Measurements from ENCODE around the gene DMTF1. TPM values are rescaled to one million over a fixed set of nuclear protein-coding genes. Genes with fewer than 3 reads are reported as not detected.

DMTF1 gene
- total and polyA plus RNA-seq, 4 experiments from 2014 or later, result 13.2 to 183 (median 101) TPM

DNA sequence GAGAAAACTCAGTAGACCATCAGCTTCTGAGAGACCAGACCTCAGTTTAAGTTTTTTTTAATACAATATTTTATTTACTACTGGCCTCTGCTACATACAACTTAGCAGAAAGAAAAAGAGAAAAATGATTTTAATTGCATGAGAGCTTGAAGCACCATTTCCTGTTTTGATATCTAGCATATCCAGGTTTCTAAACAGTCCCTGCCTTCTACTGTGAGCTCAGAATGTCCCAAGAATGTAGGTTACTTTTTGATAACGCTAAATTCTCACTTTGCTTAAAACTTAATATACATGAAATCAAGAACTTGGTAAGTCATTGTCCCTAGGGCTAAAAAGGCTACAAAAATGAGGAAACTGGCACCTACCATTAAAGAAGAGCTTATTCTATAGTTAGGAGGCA, 60.2 kb downstream of the DMTF1 start:
- intact Hi-C loops (cut with micrococcal nuclease), result loop anchor here (1.0 to 10.0 kb wide), 2 partner anchors 9 to 1002 kb away; no protein-coding TSS in a partner anchor
- peaks cover 91% of the 10 kb centered on the region for H3K4me1 ChIP-seq (ENCODE audit: insufficient read depth, low read length)

GRCh38 chr7:87213252-87213651, 61.0 kb downstream of the DMTF1 start:
- H3K27ac Mint-ChIP-seq, result peak overlapping the region; percentile 67 to 94 (median 93)
- Histone ChIP-seq H3K27me3 (ENCODE audit: insufficient read depth, low read length) (no peaks in the 10 kb centered on the region), H3K27ac (ENCODE audit: low read depth, low read length) (peak overlapping the region; percentile 34), H3K4me3 (ENCODE audit: low read length in 2 of 2) (no peak overlapping the region), H3K9me3 (ENCODE audit: control insufficient read depth in 1 of 2, low read length in 2 of 2) (no peaks in the 10 kb centered on the region), H3K36me3 (ENCODE audit: insufficient read depth, low read length) (no peaks in the 10 kb centered on the region), H3K4me1 (ENCODE audit: insufficient read depth, low read length) (peaks cover 98% of the 10 kb centered on the region)
- no peaks in the 10 kb centered on the region for H3K27me3 Mint-ChIP-seq
- H3K9me3 Mint-ChIP-seq, result peaks cover 0 to 2% (median 0%) of the 10 kb centered on the region in 8 donors
- no peak for DNase-seq
- ChIA-PET POLR2A (ENCODE audit: partially characterized antibody) (interaction anchor here (0.7 to 5.1 kb wide), 8 partner anchors 10 to 234 kb away, joined by 3 to 58 read pairs (median 5); partner anchors contain the start of gene DMTF1), CTCF (ENCODE audit: partially characterized antibody) (interaction anchor here (1.0 to 2.2 kb wide), 3 partner anchors 8 to 61 kb away, joined by 3 to 6 read pairs (median 5); partner anchors contain the start of gene DMTF1)
- peaks cover 68 to 97% (median 82%) of the 10 kb centered on the region in 4 donors for H3K4me1 Mint-ChIP-seq
- H3K36me3 Mint-ChIP-seq, result peaks cover 20 to 42% of the 10 kb centered on the region in 2 donors
- peak overlapping the region; percentile 76 to 94 (median 88) for H3K4me3 Mint-ChIP-seq
- intact Hi-C loops (cut with micrococcal nuclease), result loop anchor here (10.0 kb wide), 1 partner anchor 1002 kb away; no protein-coding TSS in a partner anchor

More for the DNA sequence above, 60.2 kb downstream of the DMTF1 start:
- Histone ChIP-seq H3K27me3 (ENCODE audit: insufficient read depth, low read length) (no peaks in the 10 kb centered on the region), H3K36me3 (ENCODE audit: insufficient read depth, low read length) (no peaks in the 10 kb centered on the region), H3K4me3 (ENCODE audit: low read length in 2 of 2) (no peak overlapping the region), H3K27ac (ENCODE audit: low read depth, low read length) (peak overlapping the region; percentile 34), H3K9me3 (ENCODE audit: control insufficient read depth in 1 of 2, low read length in 2 of 2) (no peaks in the 10 kb centered on the region)
- ChIA-PET CTCF (ENCODE audit: partially characterized antibody) (interaction anchor here (0.8 to 2.8 kb wide), 7 partner anchors 8 to 269 kb away, joined by 3 to 12 read pairs (median 5); partner anchors contain the start of gene DMTF1), POLR2A (ENCODE audit: partially characterized antibody) (interaction anchor here (0.6 to 5.1 kb wide), 10 partner anchors 8 to 233 kb away, joined by 3 to 58 read pairs (median 6); partner anchors contain the start of genes DMTF1 and ELAPOR2)
- peaks cover 0 to 8% (median 0%) of the 10 kb centered on the region in 8 donors for H3K9me3 Mint-ChIP-seq
- no peak for DNase-seq
- peaks cover 65 to 97% (median 82%) of the 10 kb centered on the region in 4 donors for H3K4me1 Mint-ChIP-seq
- no peaks in the 10 kb centered on the region for H3K27me3 Mint-ChIP-seq
- peak overlapping the region; percentile 67 to 94 (median 93) for H3K27ac Mint-ChIP-seq
- H3K4me3 Mint-ChIP-seq, result peak overlapping the region; percentile 76 to 94 (median 88)
- H3K36me3 Mint-ChIP-seq, result peaks cover 28 to 43% of the 10 kb centered on the region in 2 donors

DNA sequence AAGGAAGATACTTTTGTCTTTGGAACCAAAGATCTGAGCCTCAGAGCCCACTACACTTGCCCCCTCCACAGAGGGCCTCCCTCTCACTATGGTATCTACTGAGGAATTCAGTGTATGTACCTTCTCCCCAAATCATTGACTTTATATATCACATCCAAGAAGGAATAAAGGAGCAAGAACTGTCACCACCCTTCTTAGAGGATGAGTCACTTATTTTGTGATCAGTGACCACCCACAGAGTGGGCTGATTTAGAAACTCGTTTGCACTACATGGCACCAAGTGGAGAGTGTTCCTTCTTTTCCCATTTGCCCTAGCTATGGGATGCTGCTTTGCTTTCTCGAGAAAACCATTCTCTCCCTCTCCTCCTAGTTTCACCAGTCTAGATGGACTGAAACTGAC, 61.6 kb downstream of the DMTF1 start:
- POLR2A ChIA-PET (ENCODE audit: partially characterized antibody), result interaction anchor here (0.7 to 5.1 kb wide), 8 partner anchors 11 to 234 kb away, joined by 3 to 58 read pairs (median 5); partner anchors contain the start of gene DMTF1
- Histone ChIP-seq H3K9me3 (ENCODE audit: control insufficient read depth in 1 of 2, low read length in 2 of 2) (no peaks in the 10 kb centered on the region), H3K36me3 (ENCODE audit: insufficient read depth, low read length) (no peaks in the 10 kb centered on the region), H3K27me3 (ENCODE audit: insufficient read depth, low read length) (no peaks in the 10 kb centered on the region), H3K27ac (ENCODE audit: low read depth, low read length) (peak overlapping the region; percentile 34), H3K4me3 (ENCODE audit: low read length in 2 of 2) (no peak overlapping the region), H3K4me1 (ENCODE audit: insufficient read depth, low read length) (peaks cover 93% of the 10 kb centered on the region)
- DNase-seq, result no peak
- Mint-ChIP-seq H3K27me3 (no peaks in the 10 kb centered on the region), H3K4me1 (peaks cover 65 to 97% (median 80%) of the 10 kb centered on the region in 4 donors), H3K4me3 (peak overlapping the region; percentile 38 to 94 (median 80)), H3K9me3 (no peaks in the 10 kb centered on the region), H3K36me3 (peaks cover 14 to 42% of the 10 kb centered on the region in 2 donors), H3K27ac (peak overlapping the region; percentile 29 to 94 (median 75))
- intact Hi-C loops (cut with micrococcal nuclease), result loop anchor here (10.0 kb wide), 1 partner anchor 1001 kb away; no protein-coding TSS in a partner anchor
- CTCF ChIA-PET (ENCODE audit: partially characterized antibody), result interaction anchor here (1.0 to 2.2 kb wide), 3 partner anchors 9 to 61 kb away, joined by 3 to 6 read pairs (median 5); partner anchors contain the start of gene DMTF1

- peaks cover 81% of the 10 kb centered on the region for H3K4me1 ChIP-seq (ENCODE audit: insufficient read depth, low read length)
- Mint-ChIP-seq H3K27ac (peak overlapping the region in 2 of 7 donors; percentile 47 to 67), H3K4me1 (peaks cover 55 to 97% (median 71%) of the 10 kb centered on the region in 4 donors), H3K36me3 (peaks cover 5 to 48% of the 10 kb centered on the region in 2 donors), H3K27me3 (no peaks in the 10 kb centered on the region), H3K9me3 (peaks cover 0 to 2% (median 0%) of the 10 kb centered on the region in 8 donors), H3K4me3 (peak overlapping the region in 2 of 8 donors; percentile 17 to 91)
- intact Hi-C loops (cut with micrococcal nuclease), result loop anchor here (5.0 to 10.0 kb wide), 2 partner anchors 43 to 1000 kb away; no protein-coding TSS in a partner anchor
- no peaks in the 10 kb centered on the region for H3K27me3 ChIP-seq (ENCODE audit: insufficient read depth, low read length)
- peak overlapping the region; percentile 36 for H3K27ac ChIP-seq (ENCODE audit: low read depth, low read length)
- CTCF ChIA-PET (ENCODE audit: partially characterized antibody), result interaction anchor here (1.2 kb wide), 1 partner anchor 23 kb away, joined by 5 read pairs; no protein-coding TSS in a partner anchor
- no peak for DNase-seq
- no peak overlapping the region for H3K4me3 ChIP-seq (ENCODE audit: low read length in 2 of 2)
- no peaks in the 10 kb centered on the region for H3K9me3 ChIP-seq (ENCODE audit: control insufficient read depth in 1 of 2, low read length in 2 of 2)
- POLR2A ChIA-PET (ENCODE audit: partially characterized antibody), result interaction anchor here (3.1 to 6.9 kb wide), 3 partner anchors 31 to 64 kb away, joined by 14 to 189 read pairs (median 58); partner anchors contain the start of gene DMTF1
- no peaks in the 10 kb centered on the region for H3K36me3 ChIP-seq (ENCODE audit: insufficient read depth, low read length)
Observed at GRCh38 chr7:87215046-87215445, 62.8 kb downstream of the DMTF1 start.

GRCh38 chr7:87216701-87217508, 64.7 kb downstream of the DMTF1 start:
- Mint-ChIP-seq H3K4me1 (peaks cover 52 to 89% (median 63%) of the 10 kb centered on the region in 4 donors), H3K36me3 (peaks cover 3 to 41% of the 10 kb centered on the region in 2 donors), H3K9me3 (peaks cover 0 to 2% (median 0%) of the 10 kb centered on the region in 8 donors), H3K4me3 (peak overlapping the region; percentile 97 to 100 (median 99)), H3K27me3 (no peaks in the 10 kb centered on the region), H3K27ac (peak overlapping the region; percentile 98 to 100 (median 99))
- Histone ChIP-seq H3K36me3 (ENCODE audit: insufficient read depth, low read length) (no peaks in the 10 kb centered on the region), H3K27ac (ENCODE audit: low read depth, low read length) (peak overlapping the region; percentile 92), H3K9me3 (ENCODE audit: control insufficient read depth in 1 of 2, low read length in 2 of 2) (no peaks in the 10 kb centered on the region), H3K27me3 (ENCODE audit: insufficient read depth, low read length) (no peaks in the 10 kb centered on the region), H3K4me3 (ENCODE audit: low read length in 2 of 2) (peak overlapping the region; percentile 83 to 99), H3K4me1 (ENCODE audit: insufficient read depth, low read length) (peaks cover 72% of the 10 kb centered on the region)
- POLR2A ChIA-PET (ENCODE audit: partially characterized antibody), result interaction anchor here (0.9 to 6.9 kb wide), 10 partner anchors 9 to 659 kb away, joined by 3 to 189 read pairs (median 10); partner anchors contain the start of genes DBF4, DMTF1 and SLC25A40
- intact Hi-C loops (cut with micrococcal nuclease), result loop anchor here (5.0 to 10.0 kb wide), 2 partner anchors 45 to 998 kb away; no protein-coding TSS in a partner anchor
- CTCF ChIA-PET (ENCODE audit: partially characterized antibody), result interaction anchor here (0.6 to 3.2 kb wide), 6 partner anchors 18 to 238 kb away, joined by 3 to 13 read pairs (median 4); no protein-coding TSS in a partner anchor
- peak; percentile 61 to 74 (median 69) for DNase-seq

GRCh38 chr7:87217983-87218653, 65.9 kb downstream of the DMTF1 start:
- no peaks in the 10 kb centered on the region for H3K27me3 ChIP-seq (ENCODE audit: insufficient read depth, low read length)
- no peaks in the 10 kb centered on the region for H3K9me3 ChIP-seq (ENCODE audit: control insufficient read depth in 1 of 2, low read length in 2 of 2)
- H3K9me3 Mint-ChIP-seq, result peaks cover 0 to 2% (median 0%) of the 10 kb centered on the region in 8 donors
- H3K27ac ChIP-seq (ENCODE audit: low read depth, low read length), result peak overlapping the region; percentile 92
- H3K4me3 ChIP-seq (ENCODE audit: low read length in 2 of 2), result peak overlapping the region; percentile 83 to 99
- peak overlapping the region; percentile 98 to 100 (median 99) for H3K27ac Mint-ChIP-seq
- POLR2A ChIA-PET (ENCODE audit: partially characterized antibody), result interaction anchor here (0.6 to 6.9 kb wide), 15 partner anchors 14 to 658 kb away, joined by 3 to 189 read pairs (median 13); partner anchors contain the start of genes DBF4, DMTF1, ELAPOR2 and SLC25A40
- H3K4me1 Mint-ChIP-seq, result peaks cover 39 to 77% (median 51%) of the 10 kb centered on the region in 4 donors
- H3K36me3 Mint-ChIP-seq, result peaks cover 3 to 37% of the 10 kb centered on the region in 2 donors
- CTCF ChIA-PET (ENCODE audit: partially characterized antibody), result interaction anchor here (0.9 to 3.2 kb wide), 6 partner anchors 18 to 239 kb away, joined by 3 to 13 read pairs (median 7); partner anchors contain the start of gene DMTF1
- H3K27me3 Mint-ChIP-seq, result no peaks in the 10 kb centered on the region
- H3K36me3 ChIP-seq (ENCODE audit: insufficient read depth, low read length), result no peaks in the 10 kb centered on the region
- intact Hi-C loops (cut with micrococcal nuclease), result loop anchor here (2.0 to 10.0 kb wide), 6 partner anchors 17 to 997 kb away; partner anchors contain the start of genes DBF4, ELAPOR2 and SLC25A40
- peak overlapping the region; percentile 97 to 100 (median 99) for H3K4me3 Mint-ChIP-seq
- H3K4me1 ChIP-seq (ENCODE audit: insufficient read depth, low read length), result peaks cover 60% of the 10 kb centered on the region
- no peak for DNase-seq

Measured in CD4-positive, alpha-beta memory T cell (primary cell).